ENCODE results near the gene TOM1.

TOM1 gene

DNA sequence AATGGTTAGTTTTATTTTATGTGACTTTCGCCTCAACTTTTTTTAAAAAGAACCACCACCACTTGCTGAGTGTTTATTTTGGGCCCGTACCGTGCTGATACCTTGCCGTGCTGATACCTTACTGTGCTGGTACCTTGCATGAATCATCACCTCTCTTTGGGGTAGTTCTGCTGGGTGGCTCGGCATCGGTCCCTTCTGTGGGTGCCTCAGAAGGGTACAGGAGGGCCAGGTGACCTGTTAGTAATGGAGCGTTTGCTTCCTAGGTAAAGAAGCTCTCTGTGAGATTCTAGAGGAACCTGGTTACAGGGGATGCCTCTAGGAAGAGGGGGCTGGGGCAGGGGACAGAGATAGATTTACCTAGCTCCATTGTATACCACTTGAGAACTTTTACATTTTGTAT, 17.1 kb downstream of the TOM1 start:
- Histone ChIP-seq H3K36me3 (ENCODE audit: low read depth) (no peaks in the 10 kb centered on the region), H3K4me1 (ENCODE audit: insufficient read depth, poor library complexity, severe bottlenecking) (peaks cover 18% of the 10 kb centered on the region), H3K27ac (ENCODE audit: poor library complexity, severe bottlenecking) (no peak overlapping the region), H3K27me3 (ENCODE audit: insufficient read depth, poor library complexity, severe bottlenecking) (no peaks in the 10 kb centered on the region), H3K9me3 (ENCODE audit: severe bottlenecking) (peaks cover 2% of the 10 kb centered on the region), H3K4me3 (ENCODE audit: severe bottlenecking) (no peak overlapping the region)
- no peak for ATAC-seq (ENCODE audit: low read depth)
- TF ChIP-seq, protein P1, sequence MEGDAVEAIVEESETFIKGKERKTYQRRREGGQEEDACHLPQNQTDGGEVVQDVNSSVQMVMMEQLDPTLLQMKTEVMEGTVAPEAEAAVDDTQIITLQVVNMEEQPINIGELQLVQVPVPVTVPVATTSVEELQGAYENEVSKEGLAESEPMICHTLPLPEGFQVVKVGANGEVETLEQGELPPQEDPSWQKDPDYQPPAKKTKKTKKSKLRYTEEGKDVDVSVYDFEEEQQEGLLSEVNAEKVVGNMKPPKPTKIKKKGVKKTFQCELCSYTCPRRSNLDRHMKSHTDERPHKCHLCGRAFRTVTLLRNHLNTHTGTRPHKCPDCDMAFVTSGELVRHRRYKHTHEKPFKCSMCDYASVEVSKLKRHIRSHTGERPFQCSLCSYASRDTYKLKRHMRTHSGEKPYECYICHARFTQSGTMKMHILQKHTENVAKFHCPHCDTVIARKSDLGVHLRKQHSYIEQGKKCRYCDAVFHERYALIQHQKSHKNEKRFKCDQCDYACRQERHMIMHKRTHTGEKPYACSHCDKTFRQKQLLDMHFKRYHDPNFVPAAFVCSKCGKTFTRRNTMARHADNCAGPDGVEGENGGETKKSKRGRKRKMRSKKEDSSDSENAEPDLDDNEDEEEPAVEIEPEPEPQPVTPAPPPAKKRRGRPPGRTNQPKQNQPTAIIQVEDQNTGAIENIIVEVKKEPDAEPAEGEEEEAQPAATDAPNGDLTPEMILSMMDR (IDR thresholded peaks at IDR 0.05; ENCODE audit: poor library complexity, severe bottlenecking): no peak
- DNase-seq (ENCODE audit: low spot score): no peak

DNA sequence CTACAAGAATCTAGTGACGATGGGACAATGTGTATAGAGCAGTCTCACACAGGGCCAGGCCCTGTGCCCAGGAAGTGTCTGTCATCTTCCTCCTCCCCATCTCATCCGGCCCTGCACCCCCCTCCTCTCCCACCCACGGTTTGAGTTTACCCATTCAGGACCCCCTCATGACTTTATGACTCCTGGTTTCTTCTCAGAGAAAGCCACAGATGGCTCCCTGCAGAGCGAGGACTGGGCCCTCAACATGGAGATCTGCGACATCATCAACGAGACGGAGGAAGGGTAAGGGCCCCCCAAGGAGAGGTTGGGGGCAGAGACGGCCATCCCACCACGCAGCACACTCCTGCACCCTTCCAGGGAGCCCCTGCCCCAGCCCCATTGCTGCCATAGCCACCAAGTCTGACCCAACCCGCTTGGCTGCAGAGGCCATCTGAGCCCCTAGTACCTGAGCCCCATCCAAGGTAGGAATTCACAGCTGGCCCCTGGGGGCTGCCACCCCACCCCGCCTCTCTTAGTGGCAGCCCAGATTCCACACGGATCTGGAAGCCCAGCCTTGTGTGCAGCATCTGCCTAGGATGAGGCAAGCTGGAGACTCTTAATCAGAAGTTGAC, 18.1 kb downstream of the TOM1 start:
- H3K27me3 ChIP-seq (ENCODE audit: insufficient read depth, poor library complexity, severe bottlenecking): no peaks in the 10 kb centered on the region
- H3K4me1 ChIP-seq (ENCODE audit: insufficient read depth, poor library complexity, severe bottlenecking): peaks cover 9% of the 10 kb centered on the region
- no peaks in the 10 kb centered on the region for H3K36me3 ChIP-seq (ENCODE audit: low read depth)
- ATAC-seq (ENCODE audit: low read depth) (no peak), DNase-seq (ENCODE audit: low spot score) (peak; percentile 41)
- no peak overlapping the region for H3K4me3 ChIP-seq (ENCODE audit: severe bottlenecking)
- no peak overlapping the region for H3K27ac ChIP-seq (ENCODE audit: poor library complexity, severe bottlenecking)
- no peaks in the 10 kb centered on the region for H3K9me3 ChIP-seq (ENCODE audit: severe bottlenecking)
- TF ChIP-seq, protein P1 (IDR thresholded peaks at IDR 0.05; ENCODE audit: poor library complexity, severe bottlenecking): no peak

DNA sequence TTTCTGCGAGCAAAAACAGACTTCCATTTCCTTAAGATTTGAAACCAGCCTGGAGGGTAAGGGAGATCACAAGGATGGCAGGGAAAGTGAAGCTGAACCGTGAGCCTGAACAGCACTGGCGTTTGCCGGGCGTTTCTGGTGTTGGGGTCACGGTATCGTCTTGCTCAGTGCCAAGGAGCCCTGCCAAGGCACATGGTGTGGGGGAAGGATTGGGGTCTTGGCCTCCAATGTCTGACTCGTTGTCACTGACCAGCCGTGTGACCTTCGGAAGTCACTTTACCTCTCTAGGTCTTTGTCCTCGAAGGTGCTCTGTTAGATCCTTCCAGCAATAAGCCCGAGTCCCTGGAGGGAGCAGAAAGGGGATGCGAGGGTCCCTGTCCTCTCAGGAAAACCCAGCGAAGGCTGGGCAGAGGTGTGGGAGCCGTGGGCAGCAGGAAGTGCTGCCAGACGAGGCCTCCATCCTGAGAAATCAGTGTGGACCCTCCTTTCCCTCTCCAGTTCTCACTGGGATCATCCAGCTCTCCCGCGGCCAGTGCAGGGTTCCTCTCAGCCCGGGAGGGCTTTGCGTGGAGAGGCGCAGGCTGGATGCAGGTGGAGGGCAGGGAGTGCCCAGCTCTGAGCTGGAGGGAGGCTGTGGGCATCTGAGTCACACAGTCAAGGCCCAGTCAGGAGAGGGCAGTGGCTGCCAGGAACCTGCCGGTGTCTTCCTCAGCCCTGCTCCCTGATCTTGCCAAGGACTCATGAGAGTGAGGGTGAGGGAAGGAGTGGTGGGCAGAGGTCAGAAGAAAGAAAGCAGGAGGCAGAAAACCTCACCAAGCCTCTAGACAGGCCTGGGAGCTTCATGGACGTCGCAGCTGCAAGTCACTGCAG, 18.9 kb downstream of the TOM1 start:
- H3K4me1 ChIP-seq (ENCODE audit: insufficient read depth, poor library complexity, severe bottlenecking): peaks cover under 1% of the 10 kb centered on the region
- H3K27me3 ChIP-seq (ENCODE audit: insufficient read depth, poor library complexity, severe bottlenecking): no peaks in the 10 kb centered on the region
- TF ChIP-seq, protein P1 (IDR thresholded peaks at IDR 0.05; ENCODE audit: poor library complexity, severe bottlenecking): no peak
- H3K9me3 ChIP-seq (ENCODE audit: severe bottlenecking): no peaks in the 10 kb centered on the region
- DNase-seq (ENCODE audit: low spot score) (peak; percentile 24), ATAC-seq (ENCODE audit: low read depth) (no peak; the same call in 2 of the 3 replicates)
- no peak overlapping the region for H3K4me3 ChIP-seq (ENCODE audit: severe bottlenecking)
- H3K36me3 ChIP-seq (ENCODE audit: low read depth): 0 out of 2 replicates have a peak, but pooled peaks cover under 1% of the 10 kb centered on the region
- no peak overlapping the region for H3K27ac ChIP-seq (ENCODE audit: poor library complexity, severe bottlenecking)

DNA sequence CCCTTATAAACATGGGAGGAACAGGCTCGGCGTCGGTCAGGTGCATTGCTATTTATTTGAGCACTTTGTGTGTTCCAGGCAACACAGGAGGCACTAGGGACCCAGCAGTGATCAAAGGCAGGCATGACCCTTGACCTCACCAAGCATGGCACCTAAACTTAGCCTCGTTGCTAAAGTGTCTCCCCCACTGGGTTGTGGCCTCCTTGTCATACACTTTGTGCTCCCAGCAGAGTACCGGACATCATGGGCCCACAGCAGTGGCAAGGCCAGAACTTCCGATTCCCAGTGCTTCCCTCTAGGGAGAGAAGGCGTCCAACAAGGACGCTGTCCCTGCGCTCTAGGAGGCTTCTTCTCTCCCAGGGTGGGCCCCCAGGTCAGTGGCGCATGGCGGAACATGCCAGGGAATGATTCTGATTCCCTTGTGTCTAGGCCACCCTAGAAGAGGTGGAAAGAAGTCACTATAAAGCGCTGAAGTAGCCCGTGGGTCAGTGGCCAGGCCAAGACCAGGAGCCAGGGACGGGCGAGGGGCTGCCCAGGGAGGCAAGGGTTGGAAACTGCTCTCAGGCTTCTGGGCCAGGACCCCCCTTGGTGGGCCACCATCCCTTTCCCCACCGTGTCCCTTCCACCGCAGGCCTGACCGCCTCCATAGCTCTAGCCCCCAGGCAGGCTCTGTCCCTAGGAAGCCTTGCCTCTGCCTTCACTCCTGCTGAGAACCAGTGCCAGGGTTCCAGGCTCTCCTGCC, 19.7 kb downstream of the TOM1 start:
- DNase-seq (ENCODE audit: low spot score) (peak; percentile 31), ATAC-seq (ENCODE audit: low read depth) (no peak)
- H3K4me1 ChIP-seq (ENCODE audit: insufficient read depth, poor library complexity, severe bottlenecking): no peaks in the 10 kb centered on the region
- no peaks in the 10 kb centered on the region for H3K27me3 ChIP-seq (ENCODE audit: insufficient read depth, poor library complexity, severe bottlenecking)
- peaks cover 6% of the 10 kb centered on the region; the same call in 1 of the 2 replicates for H3K36me3 ChIP-seq (ENCODE audit: low read depth)
- H3K4me3 ChIP-seq (ENCODE audit: severe bottlenecking): no peak overlapping the region
- no peak overlapping the region for H3K27ac ChIP-seq (ENCODE audit: poor library complexity, severe bottlenecking)
- H3K9me3 ChIP-seq (ENCODE audit: severe bottlenecking): no peaks in the 10 kb centered on the region
- TF ChIP-seq, protein P1 (IDR thresholded peaks at IDR 0.05; ENCODE audit: poor library complexity, severe bottlenecking): no peak
